Activated CD8-positive, alpha-beta T cell treated with anti-CD3 and anti-CD28 coated beads for 36 hours (primary cell): ENCODE data around the gene PTS. TPM values are rescaled to one million over a fixed set of nuclear protein-coding genes. Genes with fewer than 3 reads are reported as not detected.
A peak's percentile ranks its signal among the peaks of the same experiment; 100 is the strongest.

ENCODE experiments used
- ATAC-seq: fragments of 200-7000 bp; cut with Tn5 transposase; one replicate; pipeline ENCODE4 v1.10.0; 2021; ENCODE audit warnings: mild to moderate bottlenecking, moderate library complexity
- CTCF ChIA-PET: fragments of 350-600 bp; sonication (Branson Sonifier 250); formaldehyde crosslinking; loops from one replicate; lab custom pipeline; 2021; ENCODE audit warnings: antibody characterized with exemption; lab: Charles Lee
- POLR2A ChIA-PET: fragments of 350-600 bp; sonication (Branson Sonifier 250); formaldehyde crosslinking; loops from one replicate; lab custom pipeline; 2021; ENCODE audit warnings: antibody characterized with exemption; lab: Charles Lee
- DNase-seq: peaks from one replicate; pipeline ENCODE4 v3.0.0-alpha.2; 2020
- H3K27ac Mint-ChIP-seq: one replicate; pipeline ENCODE4 v1.8.0; 2021; ENCODE audit warnings: mild to moderate bottlenecking, mixed read lengths
- H3K27me3 Mint-ChIP-seq: one replicate; pipeline ENCODE4 v1.8.0; 2021; ENCODE audit warnings: mixed read lengths
- H3K36me3 Mint-ChIP-seq: one replicate; pipeline ENCODE4 v1.8.0; 2021; ENCODE audit warnings: low read depth, mixed read lengths
- H3K4me1 Mint-ChIP-seq: one replicate; pipeline ENCODE4 v1.8.0; 2021; ENCODE audit warnings: low read depth, mixed read lengths
- H3K4me3 Mint-ChIP-seq: one replicate; pipeline ENCODE4 v1.8.0; 2021; ENCODE audit warnings: mild to moderate bottlenecking, moderate library complexity, mixed read lengths
- H3K9me3 Mint-ChIP-seq: one replicate; pipeline ENCODE4 v1.8.0; 2021; ENCODE audit warnings: mixed read lengths
- intact Hi-C: fragments of 100-400 bp; cut with micrococcal nuclease; formaldehyde crosslinking; loops from one replicate; pipeline ENCODE4 v1.10.0; 2022
- total RNA-seq, 2 experiments: library from RNA; stranded (reverse); gene quantifications; one replicate each; pipeline ENCODE4 v1.2.3, GENCODE V29; 2021
- TF ChIP-seq, protein P1 (sequence below): fragments of 200-600 bp; IDR thresholded peaks from one replicate; pipeline ENCODE4 v1.8.0; 2022; ENCODE audit warnings: antibody characterized with exemption, mild to moderate bottlenecking

PTS gene
- total RNA-seq, 2 experiments from 2014 or later: 22.6 to 24.9 TPM

DNA sequence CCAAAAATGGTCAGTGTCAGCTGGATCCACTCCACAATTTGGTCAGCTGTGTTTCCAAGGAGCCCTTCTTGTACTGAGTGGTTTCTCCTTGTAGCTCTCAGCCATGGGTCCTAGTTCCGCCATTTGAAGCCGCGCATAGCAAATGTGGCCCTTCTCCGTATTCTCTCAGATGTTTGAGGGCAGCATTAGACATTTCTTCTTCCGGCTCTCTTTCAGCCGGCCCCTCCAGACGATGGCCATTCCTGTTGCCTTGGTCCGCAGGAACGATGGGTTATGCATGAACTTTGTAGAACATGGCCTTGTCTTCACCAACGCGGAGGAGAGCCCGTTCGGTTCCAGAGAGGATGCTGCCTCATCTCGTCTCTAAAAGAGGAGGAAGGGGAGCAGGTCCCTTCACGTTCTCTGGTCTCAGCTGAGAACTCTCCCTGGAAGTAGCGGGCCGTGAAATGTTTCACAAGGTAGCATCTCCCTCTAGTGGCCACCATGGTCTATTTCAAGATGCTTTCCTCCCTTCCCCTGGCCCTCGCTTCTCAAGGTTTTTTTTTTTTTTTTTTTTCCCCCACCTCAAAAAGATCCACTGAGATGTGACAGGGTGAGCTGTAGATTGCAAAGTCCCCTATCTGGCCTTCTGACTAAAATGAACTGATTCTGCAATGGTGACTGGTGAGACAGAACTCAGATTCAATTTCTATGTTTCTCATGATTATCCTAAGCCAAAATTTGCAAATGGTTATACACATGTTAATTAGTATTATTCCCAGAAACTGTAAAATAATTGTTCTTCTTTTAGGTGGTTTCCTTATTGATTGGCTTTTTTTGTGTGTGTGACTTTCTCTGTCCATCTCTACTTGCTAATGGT lies 54.3 kb downstream of the PTS start:
- ChIA-PET POLR2A (interaction anchor here (0.8 kb wide), 1 partner anchor 48 kb away, joined by 4 read pairs; no protein-coding TSS in a partner anchor), CTCF (interaction anchor here (0.6 to 9.4 kb wide), 43 partner anchors 8 to 1009 kb away, joined by 3 to 208 read pairs (median 4); partner anchors contain the start of genes IL18, PLET1 and PTS)
- ATAC-seq (peak; percentile 95), DNase-seq (peak; percentile 78)
- Mint-ChIP-seq H3K27me3 (no peaks in the 10 kb centered on the region), H3K9me3 (no peaks in the 10 kb centered on the region), H3K4me1 (peaks cover 7% of the 10 kb centered on the region), H3K4me3 (peak overlapping the region; percentile 82), H3K36me3 (no peaks in the 10 kb centered on the region), H3K27ac (peak overlapping the region; percentile 74)
- TF ChIP-seq, protein P1, sequence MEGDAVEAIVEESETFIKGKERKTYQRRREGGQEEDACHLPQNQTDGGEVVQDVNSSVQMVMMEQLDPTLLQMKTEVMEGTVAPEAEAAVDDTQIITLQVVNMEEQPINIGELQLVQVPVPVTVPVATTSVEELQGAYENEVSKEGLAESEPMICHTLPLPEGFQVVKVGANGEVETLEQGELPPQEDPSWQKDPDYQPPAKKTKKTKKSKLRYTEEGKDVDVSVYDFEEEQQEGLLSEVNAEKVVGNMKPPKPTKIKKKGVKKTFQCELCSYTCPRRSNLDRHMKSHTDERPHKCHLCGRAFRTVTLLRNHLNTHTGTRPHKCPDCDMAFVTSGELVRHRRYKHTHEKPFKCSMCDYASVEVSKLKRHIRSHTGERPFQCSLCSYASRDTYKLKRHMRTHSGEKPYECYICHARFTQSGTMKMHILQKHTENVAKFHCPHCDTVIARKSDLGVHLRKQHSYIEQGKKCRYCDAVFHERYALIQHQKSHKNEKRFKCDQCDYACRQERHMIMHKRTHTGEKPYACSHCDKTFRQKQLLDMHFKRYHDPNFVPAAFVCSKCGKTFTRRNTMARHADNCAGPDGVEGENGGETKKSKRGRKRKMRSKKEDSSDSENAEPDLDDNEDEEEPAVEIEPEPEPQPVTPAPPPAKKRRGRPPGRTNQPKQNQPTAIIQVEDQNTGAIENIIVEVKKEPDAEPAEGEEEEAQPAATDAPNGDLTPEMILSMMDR: peak; percentile 49
- intact Hi-C loops: loop anchor here (1.0 to 10.0 kb wide), 2 partner anchors 61 to 166 kb away; no protein-coding TSS in a partner anchor

DNA sequence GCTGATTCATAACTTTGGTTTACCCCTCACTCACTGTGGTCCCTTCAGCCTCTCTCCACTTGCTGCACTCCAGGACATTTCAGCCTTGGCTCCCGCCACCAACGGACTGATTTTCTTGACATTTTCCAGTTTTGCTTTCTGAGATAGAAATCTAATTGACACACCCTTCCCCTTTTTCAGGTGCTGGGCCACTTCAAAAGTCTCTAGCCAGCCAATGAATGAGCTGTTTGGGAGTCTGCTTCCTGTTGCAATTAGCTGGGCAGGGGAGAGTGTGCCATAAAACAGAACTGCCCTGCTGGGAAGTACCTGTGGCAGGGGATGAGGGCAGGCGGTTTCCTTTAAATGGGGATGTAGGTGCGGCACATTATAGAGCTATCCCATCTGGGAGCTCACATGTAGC lies 55.5 kb downstream of the PTS start:
- peaks cover 7% of the 10 kb centered on the region for H3K4me1 Mint-ChIP-seq
- H3K4me3 Mint-ChIP-seq: no peak overlapping the region
- TF ChIP-seq, protein P1: no peak
- intact Hi-C loops: loop anchor here (10.0 kb wide), 1 partner anchor 167 kb away; no protein-coding TSS in a partner anchor
- ATAC-seq: no peak
- H3K27me3 Mint-ChIP-seq: no peaks in the 10 kb centered on the region
- H3K36me3 Mint-ChIP-seq: no peaks in the 10 kb centered on the region
- ChIA-PET CTCF (interaction anchor here (1.0 to 9.4 kb wide), 9 partner anchors 15 to 307 kb away, joined by 3 to 208 read pairs (median 18); partner anchors contain the start of gene PTS), POLR2A (no interaction called here)
- DNase-seq: no peak
- H3K9me3 Mint-ChIP-seq: no peaks in the 10 kb centered on the region
- no peak overlapping the region for H3K27ac Mint-ChIP-seq

Other genes starting within 250 kb of the PTS start
- gene DLAT, start 201.0 kb upstream of the PTS start, total RNA-seq: 10 to 100 TPM; 50.3 to 51.4 TPM
- under 1 TPM; 0.61 to 0.67 TPM for gene PIH1D2, start 152.4 kb upstream of the PTS start, total RNA-seq
- 10 to 100 TPM; 20.8 to 22.6 TPM for gene NKAPD1, start 152.1 kb upstream of the PTS start, total RNA-seq
- gene TIMM8B, start 139.7 kb upstream of the PTS start, total RNA-seq: 10 to 100 TPM; 52.9 to 54.1 TPM
- 100 to 1,000 TPM; 100 to 101 TPM for gene SDHD, start 139.6 kb upstream of the PTS start, total RNA-seq
- not detected for gene IL18, start 62.3 kb upstream of the PTS start, total RNA-seq
- gene TEX12, start 59.1 kb upstream of the PTS start, total RNA-seq: not detected
- gene BCO2, start 50.9 kb upstream of the PTS start, total RNA-seq: 1 to 10 TPM in 1 of 2 experiments, under 1 TPM in 1; 0.97 to 1.4 TPM
- not detected for gene PLET1, start 34.4 kb downstream of the PTS start, total RNA-seq